NCI-H2227 (cell line): ENCODE data around the gene ANKRD36.
"Not testable (repeated sequence)": the region's sequence is repeated elsewhere in the genome, so short reads cannot be mapped to it uniquely, and the experiment has no call there.

ENCODE experiments used
- DNase-seq: peaks from one replicate; lab custom pipeline; 2025; ENCODE audit not compliant: unreplicated experiment; lab: John Stamatoyannopoulos, UW

ANKRD36 gene

DNA sequence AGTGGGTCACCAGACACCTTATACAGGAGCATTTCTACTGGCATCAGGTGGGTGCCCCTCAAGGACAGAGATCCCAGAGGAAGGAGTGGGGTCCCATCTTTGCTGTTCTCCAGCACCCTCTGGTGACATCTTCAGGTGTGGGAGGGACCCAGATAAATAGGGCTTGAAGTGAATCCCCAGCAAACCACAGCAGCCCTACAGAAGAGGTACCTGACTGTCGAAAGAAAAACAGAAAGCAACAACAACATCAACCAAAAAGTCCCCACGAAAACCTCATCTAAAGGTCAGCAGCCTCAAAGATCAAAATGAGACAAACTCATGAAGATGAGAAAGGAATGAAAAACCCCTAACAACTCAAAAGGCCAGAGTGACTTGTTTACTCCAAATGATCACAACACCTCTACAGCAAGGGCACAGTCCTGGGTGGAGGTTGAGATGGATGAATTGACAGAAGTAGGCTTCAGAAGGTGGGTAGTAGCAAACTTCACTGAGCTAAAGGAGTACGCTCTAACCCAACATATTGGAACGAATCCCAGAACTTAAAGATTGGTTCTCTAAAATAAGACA is 163.4 kb downstream of the ANKRD36 start:
- DNase-seq = not testable (repeated sequence)

DNA sequence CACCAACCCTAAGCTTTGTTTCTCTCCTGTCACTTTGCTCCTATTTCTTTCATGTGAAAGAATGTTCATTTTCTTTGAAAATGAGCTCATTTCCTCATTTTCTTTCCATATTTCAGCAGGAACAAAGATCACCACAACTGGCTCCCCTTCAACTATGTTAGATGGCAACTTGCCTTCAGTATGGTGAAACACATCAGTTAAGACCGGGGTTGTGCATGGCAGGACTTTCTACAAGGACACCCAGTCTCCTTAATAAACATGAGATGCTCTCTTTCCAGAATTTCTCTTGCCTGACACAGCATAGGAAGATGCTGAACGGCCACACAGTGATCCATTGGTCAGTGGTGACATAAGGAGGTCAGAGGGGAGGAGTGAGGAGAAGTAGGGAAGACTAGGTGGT is 172.2 kb downstream of the ANKRD36 start:
- not testable (repeated sequence) for DNase-seq

DNA sequence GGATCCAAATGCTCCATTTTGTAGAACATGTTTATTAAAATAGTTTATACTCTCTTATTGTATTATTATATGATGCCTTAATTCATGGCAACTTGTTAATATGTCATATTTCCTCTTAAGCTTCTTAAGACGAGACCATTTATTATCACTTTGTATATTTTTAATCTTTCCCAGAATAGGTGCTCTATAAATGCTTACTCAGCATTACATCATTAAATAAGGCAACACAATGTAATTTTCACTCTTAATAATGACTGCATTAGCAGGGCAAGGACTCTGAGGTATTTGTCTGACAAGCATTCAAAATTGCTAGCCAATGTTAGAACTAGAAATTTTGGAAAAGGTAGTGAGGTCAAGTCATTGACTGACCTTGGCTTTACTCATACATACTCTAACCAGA is 180.7 kb downstream of the ANKRD36 start:
- not testable (repeated sequence) for DNase-seq
